ENCODE measurements around the gene GYS2.

GRCh38 chr12:21614506-21614905, 9.9 kb upstream of the GYS2 start:
- TF ChIP-seq, protein P1, sequence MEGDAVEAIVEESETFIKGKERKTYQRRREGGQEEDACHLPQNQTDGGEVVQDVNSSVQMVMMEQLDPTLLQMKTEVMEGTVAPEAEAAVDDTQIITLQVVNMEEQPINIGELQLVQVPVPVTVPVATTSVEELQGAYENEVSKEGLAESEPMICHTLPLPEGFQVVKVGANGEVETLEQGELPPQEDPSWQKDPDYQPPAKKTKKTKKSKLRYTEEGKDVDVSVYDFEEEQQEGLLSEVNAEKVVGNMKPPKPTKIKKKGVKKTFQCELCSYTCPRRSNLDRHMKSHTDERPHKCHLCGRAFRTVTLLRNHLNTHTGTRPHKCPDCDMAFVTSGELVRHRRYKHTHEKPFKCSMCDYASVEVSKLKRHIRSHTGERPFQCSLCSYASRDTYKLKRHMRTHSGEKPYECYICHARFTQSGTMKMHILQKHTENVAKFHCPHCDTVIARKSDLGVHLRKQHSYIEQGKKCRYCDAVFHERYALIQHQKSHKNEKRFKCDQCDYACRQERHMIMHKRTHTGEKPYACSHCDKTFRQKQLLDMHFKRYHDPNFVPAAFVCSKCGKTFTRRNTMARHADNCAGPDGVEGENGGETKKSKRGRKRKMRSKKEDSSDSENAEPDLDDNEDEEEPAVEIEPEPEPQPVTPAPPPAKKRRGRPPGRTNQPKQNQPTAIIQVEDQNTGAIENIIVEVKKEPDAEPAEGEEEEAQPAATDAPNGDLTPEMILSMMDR (IDR thresholded peaks at IDR 0.05), result no peak
- no peak for TF ChIP-seq EP300 (IDR thresholded peaks at IDR 0.05)
- TF ChIP-seq POLR2A (IDR thresholded peaks at IDR 0.05), result no peak
